GM08714 (cell line): ENCODE measurements around the gene INSIG1.
A peak's percentile ranks its signal among the peaks of the same experiment; 100 is the strongest.

Source experiments
- H3K4me3 ChIP-seq: fragments of 200-500 bp; sonication (Bioruptor generic); 2 replicates; pipeline ENCODE4 v1.5.1; 2014; ENCODE audit warnings: mild to moderate bottlenecking, low read length, inconsistent platforms
- ZNF274 ChIP-seq: IDR thresholded peaks from 2 replicates; pipeline ENCODE4 v1.6.1; 2012; ENCODE audit warnings: mild to moderate bottlenecking, low read depth, low read length

Gene INSIG1

GRCh38 chr7:155333346-155334234 is 35.9 kb downstream of the INSIG1 start:
- no peak overlapping the region for H3K4me3 ChIP-seq
- no peak for TF ChIP-seq ZNF274

- TF ChIP-seq ZNF274 = no peak
- no peak overlapping the region for H3K4me3 ChIP-seq
Observed at GRCh38 chr7:155336812-155337602, 39.3 kb downstream of the INSIG1 start.

DNA sequence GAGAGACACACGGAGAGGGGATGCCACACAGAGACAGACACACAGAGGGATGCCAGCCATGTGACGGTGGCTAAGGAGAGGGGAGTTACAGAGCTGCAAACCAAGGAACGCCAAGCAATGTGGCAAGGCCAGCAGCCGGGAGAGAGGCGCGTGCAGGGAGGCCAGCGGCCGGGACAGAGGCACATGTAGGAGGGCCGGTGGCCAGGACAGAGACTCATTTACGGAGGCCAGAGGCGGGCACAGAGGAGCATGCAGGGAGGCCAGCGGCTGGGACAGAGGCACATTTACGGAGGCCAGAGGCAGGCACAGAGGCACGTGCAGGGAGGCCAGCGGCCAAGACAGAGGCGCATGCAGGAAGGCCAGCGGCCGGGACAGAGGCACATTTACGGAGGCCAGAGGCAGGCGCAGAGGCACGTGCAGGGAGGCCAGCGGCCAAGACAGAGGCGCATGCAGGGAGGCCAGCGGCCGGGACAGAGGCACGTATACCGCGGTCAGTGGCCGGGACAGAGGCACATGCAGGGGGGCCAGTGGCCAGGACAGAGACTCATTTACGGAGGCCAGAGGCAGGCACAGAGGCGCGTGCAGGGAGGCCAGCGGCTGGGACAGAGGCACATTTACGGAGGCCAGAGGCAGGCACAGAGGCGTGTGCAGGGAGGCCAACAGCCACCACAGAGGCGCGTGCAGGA is 40.4 kb downstream of the INSIG1 start:
- no peak for TF ChIP-seq ZNF274

DNA sequence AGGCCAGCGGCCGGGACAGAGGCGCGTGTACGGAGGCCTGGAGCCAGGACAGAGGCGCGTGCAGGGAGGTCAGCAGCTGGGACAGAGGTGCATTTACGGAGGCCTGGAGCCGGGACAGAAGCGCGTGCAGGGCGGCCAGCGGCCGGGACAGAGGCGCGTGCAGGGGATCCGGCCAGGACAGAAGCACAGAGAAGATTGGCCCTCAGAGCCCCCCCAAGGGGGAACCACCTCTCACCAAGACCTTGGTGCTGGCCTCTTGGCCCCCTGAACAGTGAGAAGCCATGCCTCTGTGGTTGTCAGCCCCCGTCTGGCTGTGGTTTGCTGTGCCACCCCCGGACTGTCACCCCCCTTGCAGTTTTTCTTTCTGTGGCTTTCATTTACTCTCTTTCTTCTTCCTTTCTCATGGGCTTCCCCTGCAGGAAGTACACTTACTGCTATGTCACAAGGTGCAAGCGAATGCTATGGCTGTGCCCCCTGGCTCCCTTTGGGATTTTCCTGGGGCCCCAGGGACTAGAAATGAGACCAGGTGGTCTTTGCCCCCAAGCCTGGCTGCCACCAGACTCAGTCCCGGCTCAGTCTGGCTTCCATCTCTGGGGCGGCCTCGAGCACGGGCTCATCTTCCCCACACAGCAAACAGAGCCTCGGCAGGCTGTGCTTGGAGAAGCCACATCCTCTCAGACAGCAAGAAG is 41.1 kb downstream of the INSIG1 start:
- TF ChIP-seq ZNF274 = no peak
- no peak overlapping the region for H3K4me3 ChIP-seq

More for the DNA sequence above, 40.4 kb downstream of the INSIG1 start:
- H3K4me3 ChIP-seq = no peak overlapping the region

DNA sequence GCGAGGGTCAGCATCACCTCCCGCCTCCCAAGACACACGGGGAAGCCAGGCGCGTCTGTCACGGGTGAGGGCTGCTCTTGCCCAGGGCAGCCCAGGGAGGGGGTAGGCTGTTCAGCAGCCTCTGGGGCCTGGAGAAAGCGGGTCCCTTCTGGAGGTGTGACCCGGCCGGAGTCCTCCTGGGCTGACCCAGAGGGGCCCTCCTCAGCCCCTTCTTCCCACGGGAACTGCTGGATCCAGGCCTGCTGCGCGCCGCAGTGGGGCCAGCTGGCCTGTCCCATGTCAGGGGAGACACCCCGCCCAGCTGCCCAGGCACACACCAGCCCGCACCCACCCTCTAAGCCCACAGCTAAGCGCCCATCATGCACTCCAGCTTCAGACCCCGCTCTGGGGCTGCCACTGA is 41.8 kb downstream of the INSIG1 start:
- TF ChIP-seq ZNF274 = no peak
- no peak overlapping the region for H3K4me3 ChIP-seq

DNA sequence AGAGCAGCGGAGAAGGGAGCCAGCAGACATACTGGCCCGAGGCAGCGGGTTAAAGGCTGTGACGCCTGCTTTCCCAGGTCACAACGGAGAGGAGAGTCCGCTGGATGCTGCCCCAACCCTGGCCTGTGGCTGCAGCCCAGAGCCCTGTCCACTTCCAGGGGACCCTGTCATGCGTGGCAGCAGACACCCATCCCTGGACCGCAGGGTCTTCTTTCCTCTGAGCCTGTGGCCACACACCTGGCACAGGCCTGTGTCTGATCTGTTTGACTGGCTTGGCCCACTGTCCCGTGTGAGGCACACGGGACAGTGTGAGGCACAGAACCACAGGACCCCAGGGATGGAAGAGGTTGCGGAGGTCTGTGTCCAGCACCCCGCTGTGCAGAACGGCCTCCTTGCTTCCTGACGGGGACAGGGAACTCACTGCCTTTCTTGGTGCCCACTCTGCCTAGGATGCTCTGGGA is 42.4 kb downstream of the INSIG1 start:
- no peak overlapping the region for H3K4me3 ChIP-seq
- no peak for TF ChIP-seq ZNF274

DNA sequence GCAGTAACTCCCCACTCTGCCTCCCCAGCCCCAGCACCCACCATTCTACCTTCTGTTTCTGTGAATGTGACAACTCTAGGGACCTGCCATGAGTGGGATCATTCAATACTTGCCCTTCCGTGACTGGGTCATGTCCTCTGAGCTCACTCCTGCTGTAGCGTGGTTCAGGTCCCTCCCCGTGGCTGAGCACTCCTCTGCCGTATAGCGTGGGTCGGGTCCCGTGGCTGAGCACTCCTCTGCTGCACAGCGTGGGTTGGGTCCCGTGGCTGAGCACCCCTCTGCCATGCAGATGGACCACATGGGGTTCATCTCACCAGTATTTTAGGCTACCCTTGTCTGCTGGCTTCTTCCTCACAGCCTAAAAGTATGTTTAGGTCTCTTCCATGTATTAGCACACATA is 43.0 kb downstream of the INSIG1 start:
- no peak for TF ChIP-seq ZNF274
- no peak overlapping the region for H3K4me3 ChIP-seq

- no peak overlapping the region for H3K4me3 ChIP-seq
- TF ChIP-seq ZNF274 = no peak
Observed at GRCh38 chr7:155341463-155341983, 43.8 kb downstream of the INSIG1 start.

DNA sequence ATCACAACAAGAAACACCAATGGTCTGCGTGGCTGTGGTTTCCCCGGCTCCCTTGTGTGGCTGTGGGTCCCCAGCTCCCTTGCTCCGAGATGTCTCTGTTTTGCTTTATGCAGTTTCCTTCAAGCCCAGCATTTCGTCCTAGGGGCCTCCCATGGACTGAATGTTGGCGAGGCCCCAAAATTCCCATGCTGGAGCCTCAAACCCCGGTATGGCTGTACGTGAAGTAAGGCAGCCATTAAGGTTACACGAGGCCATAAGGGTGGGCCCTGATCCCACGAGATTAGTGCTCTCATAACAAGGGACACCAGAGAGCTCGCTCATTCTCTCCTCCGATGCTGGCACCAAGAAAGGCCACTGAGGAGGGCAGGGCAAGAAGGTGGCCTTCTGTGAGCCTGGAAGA is 44.6 kb downstream of the INSIG1 start:
- no peak overlapping the region for H3K4me3 ChIP-seq
- no peak for TF ChIP-seq ZNF274

GRCh38 chr7:155343150-155343549 is 45.5 kb downstream of the INSIG1 start:
- no peak for TF ChIP-seq ZNF274
- H3K4me3 ChIP-seq = no peak overlapping the region

- no peak overlapping the region for H3K4me3 ChIP-seq
- TF ChIP-seq ZNF274 = no peak
Observed at GRCh38 chr7:155343661-155344121, 46.0 kb downstream of the INSIG1 start.

- H3K4me3 ChIP-seq = peak overlapping the region; percentile 33; the same call in 1 of the 2 replicates
- no peak for TF ChIP-seq ZNF274
Observed at GRCh38 chr7:155344270-155344617, 46.6 kb downstream of the INSIG1 start.

DNA sequence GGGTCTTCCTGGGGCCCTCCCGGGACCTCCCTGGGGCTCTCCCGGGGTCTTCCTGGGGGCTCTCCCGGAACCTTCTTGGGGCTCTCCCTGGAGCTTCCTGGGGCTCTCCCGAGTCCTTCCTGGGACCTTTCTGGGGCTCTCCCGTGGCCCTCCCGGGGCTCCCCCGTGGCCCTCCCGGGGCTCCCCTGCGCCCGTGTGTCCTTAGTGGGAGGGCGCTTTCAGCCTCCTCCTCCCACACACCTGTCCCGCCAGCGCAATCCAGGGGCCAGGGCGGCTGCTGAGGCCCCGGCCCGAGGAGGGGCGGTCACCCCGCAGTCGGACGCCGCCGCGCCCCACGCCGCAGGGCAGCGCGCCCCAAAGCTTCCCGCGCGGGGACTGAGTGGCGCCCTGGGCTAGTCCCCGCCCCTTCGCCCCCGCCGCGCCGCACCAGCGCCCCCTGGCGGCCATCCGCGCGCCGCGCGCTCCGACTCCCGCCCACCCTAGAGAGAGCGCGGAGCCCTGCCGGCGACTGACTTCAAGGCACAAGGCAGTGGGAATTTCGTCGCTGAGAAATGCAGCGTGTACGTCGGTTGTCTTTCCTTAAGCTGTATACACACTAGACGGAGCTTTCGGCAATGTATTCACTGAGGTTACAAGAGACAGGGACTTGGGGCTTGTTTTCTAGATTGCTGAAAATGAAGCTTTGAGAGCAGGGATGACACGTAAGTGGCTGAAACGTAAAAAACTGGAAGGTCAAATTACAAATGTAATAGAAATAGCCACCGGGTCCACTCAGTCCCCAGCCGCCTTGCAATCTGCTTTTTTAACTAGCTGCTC is 47.1 kb downstream of the INSIG1 start:
- TF ChIP-seq ZNF274 = no peak
- H3K4me3 ChIP-seq = peak overlapping the region; percentile 37; the same call in 1 of the 2 replicates
